Measurements from ENCODE around the gene B3GNT8.
"Not testable (repeated sequence)": the region's sequence is repeated elsewhere in the genome, so short reads cannot be mapped to it uniquely, and the experiment has no call there.

B3GNT8 gene

GRCh38 chr19:41435936-41436673, 8.9 kb upstream of the B3GNT8 start:
- no peak for DNase-seq

DNA sequence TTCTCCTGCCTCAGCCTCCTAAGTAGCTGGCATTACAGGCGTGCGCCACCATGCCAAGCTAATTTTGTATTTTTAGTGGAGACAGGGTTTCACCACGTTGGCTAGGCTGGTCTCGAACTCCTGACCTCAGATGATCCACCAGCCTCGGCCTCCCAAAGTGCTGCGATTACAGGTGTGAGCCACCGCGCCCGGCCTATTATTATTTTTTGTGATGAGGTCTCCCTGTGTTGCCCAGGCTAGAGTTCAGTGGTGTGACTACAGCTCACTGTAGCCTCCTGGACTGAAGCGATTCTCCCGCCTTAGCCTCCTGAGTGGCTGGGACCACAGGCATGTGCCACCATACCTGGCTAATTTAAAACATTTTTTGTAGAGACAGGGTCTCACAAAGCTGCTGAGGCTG, 8.2 kb upstream of the B3GNT8 start:
- DNase-seq = not testable (repeated sequence)

GRCh38 chr19:41434450-41434849, 7.3 kb upstream of the B3GNT8 start:
- DNase-seq = no peak

- no peak for DNase-seq
Measured at GRCh38 chr19:41433171-41433570, 6.0 kb upstream of the B3GNT8 start.

DNA sequence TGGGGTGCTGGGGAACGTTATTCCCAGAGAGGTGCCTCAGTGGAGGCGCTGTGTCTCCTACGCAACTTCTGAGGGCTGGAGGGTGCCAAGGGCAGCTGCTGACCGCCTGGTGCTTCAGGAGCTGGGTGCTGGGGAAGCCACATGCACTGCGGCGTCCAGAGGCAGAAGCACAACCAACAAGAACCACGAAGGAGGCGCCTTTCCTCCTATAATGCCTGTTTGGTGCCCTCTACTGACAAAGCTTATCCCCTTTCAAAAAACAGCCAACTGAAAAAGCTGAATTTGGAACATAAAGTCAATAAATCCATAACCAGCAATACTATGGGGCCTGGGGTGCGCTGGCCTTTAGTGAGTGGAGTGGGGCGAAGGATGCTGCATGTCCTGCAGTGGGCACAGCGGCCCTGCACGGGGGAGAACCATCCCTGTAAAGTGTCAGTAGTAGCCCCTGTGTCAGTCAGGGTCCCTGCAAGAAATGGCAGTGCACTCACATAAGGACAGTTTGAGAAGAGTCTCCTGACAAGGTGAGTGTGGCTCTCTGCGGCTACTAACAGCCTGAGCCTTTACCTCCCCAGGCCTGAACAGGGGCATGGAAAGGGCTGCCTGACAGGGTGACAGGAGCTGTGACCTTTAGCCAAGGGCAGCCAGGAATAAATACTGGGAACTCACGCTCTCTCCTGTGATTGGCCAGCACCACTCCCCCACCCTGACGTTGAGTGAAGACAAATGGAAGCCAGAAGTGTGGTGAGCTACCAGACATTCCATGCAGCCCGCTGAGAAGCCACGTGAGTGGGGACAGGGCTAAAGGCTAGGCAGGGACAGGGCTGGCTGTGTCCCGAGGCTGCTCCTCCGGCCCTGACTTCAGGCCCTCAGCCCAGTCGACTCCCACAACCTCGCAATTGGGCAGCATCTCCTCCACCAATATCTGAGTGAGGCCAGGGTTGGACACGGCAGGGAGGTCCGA, 4.5 kb upstream of the B3GNT8 start:
- no peak for DNase-seq

- DNase-seq = no peak
Measured at GRCh38 chr19:41430922-41431321, 3.7 kb upstream of the B3GNT8 start.

- no peak for DNase-seq
Measured at GRCh38 chr19:41428481-41428859, 1.3 kb upstream of the B3GNT8 start.

DNA sequence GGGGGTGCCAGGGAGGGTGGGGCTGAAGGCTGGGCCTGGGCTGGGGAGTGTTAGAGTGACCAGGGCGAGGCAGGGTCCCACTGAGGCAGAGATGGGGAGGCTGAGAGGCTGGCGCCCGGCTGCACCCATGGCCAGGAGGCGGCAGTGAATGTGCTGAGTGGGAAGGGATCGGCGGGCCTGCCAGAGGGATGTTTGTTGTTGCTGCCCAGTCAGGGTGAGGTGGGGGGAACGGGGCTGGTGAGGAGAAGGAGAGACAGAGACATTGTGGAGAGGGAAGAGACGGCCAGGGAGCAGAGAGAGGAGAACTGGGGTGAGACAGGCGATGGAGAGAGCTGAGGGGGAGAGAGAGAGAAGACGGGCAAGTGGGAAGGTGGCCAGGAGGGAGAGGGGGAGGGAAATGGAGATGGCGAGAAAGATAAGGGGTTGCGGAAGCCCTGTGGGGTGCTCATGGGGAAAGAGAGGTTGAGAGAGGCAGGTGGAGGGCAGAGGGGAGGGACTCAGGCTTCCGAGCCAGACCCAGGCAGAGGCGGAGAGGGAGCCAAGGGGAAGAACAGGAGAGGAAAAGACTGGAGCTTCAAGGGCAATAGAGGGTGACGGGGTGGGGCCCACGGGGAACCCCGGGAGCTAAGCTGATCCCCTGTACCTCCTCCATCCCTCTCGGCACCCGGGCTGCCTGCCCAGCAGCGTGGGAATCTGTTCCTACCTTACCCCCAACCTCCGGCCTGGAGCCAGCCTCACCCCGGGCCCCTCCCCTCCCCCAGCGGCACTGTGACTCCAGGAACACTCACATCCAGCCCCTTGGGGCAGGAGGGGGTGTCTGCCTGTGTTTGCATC, 690 bp upstream of the B3GNT8 start:
- DNase-seq = peak; percentile 17

GRCh38 chr19:41426116-41426841, 895 bp downstream of the B3GNT8 start:
- DNase-seq = no peak

GRCh38 chr19:41425174-41426115, 1.7 kb downstream of the B3GNT8 start:
- no peak for DNase-seq

- no peak for DNase-seq
Measured at GRCh38 chr19:41424335-41425173, 2.6 kb downstream of the B3GNT8 start.

DNA sequence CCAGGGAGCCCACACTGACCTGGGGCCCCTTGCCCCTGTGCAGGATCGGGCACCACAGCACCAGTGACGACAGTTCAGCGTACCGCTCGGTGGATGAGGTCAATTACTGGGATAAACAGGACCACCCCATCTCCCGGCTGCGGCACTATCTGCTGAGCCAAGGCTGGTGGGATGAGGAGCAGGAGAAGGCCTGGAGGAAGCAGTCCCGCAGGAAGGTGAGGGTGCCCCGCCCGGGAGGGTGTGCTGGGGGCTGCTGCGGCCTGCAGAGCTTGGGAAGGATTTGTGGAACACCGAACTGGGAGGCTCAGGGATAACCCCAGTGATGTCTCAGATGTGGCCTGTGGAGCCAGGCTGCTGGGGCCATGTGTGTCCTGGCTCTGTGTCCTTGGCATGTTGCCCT, 4.2 kb downstream of the B3GNT8 start:
- DNase-seq = no peak

GRCh38 chr19:41422456-41422855, 4.7 kb downstream of the B3GNT8 start:
- DNase-seq = no peak

- DNase-seq = no peak
Measured at GRCh38 chr19:41421973-41422372, 5.2 kb downstream of the B3GNT8 start.

- DNase-seq = no peak
Measured at GRCh38 chr19:41421314-41421713, 5.9 kb downstream of the B3GNT8 start.

- DNase-seq = no peak
Measured at GRCh38 chr19:41420101-41420880, 6.9 kb downstream of the B3GNT8 start.

- DNase-seq = no peak
Measured at GRCh38 chr19:41416194-41416674, 10.9 kb downstream of the B3GNT8 start.

- DNase-seq = peak; percentile 23
Measured at GRCh38 chr19:41415154-41415571, 12.0 kb downstream of the B3GNT8 start.

DNA sequence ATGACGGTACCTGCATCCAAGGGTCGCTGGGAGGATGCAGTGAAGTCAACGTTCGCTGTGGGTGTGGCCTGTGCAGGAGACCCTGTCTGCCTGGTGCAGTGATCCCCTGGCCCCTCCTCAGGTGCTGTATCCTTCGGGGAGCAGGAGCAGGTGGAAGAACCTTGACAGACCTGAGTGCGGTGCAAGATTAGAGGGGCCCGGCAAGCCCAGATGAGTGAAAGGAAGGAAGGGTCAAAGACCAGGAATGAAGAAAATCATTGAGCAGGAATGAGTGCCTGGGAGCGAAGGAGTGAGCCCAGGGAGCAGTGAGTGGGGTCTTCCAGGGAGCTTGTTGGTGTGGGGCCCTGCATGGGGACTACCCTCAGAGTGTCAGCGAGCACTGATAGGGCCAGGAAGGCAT, 12.7 kb downstream of the B3GNT8 start:
- DNase-seq = no peak
